NCI-H2227 treated with DMSO at 0.1 percent for 48 hours (cell line): ENCODE data around the gene CEACAM6.

Experiments used
- DNase-seq: peaks from one replicate; lab custom pipeline; 2025; lab: John Stamatoyannopoulos, UW

Gene CEACAM6

DNA sequence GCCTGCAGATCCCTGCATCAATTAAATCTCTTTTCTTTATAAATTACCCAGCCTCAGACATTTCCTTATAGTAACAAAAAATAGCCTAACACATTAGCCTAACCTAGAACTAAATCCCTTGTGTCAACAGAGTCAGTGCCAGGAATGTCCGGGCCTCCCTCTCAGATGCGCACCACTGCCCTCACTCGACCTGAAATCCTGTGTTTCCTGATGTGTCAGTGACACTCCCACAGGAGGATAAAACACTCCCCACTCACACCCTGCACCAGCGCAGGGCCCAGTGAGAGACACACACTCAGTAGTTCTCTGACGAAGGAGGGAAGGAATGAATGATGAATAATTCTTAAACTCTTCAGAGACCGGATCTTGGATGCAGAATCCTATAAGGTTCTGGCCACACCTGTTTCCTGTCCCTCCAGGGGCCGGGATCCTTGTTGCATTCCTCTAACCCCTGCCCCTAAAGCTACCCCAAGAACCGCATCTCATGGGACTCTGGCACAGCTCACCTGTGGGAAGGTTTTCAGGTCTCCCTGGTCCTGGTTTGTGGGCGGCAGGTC lies 44.2 kb downstream of the CEACAM6 start:
- no peak for DNase-seq

- DNase-seq = no peak
Measured at GRCh38 chr19:41801031-41801430, 45.7 kb downstream of the CEACAM6 start.

DNA sequence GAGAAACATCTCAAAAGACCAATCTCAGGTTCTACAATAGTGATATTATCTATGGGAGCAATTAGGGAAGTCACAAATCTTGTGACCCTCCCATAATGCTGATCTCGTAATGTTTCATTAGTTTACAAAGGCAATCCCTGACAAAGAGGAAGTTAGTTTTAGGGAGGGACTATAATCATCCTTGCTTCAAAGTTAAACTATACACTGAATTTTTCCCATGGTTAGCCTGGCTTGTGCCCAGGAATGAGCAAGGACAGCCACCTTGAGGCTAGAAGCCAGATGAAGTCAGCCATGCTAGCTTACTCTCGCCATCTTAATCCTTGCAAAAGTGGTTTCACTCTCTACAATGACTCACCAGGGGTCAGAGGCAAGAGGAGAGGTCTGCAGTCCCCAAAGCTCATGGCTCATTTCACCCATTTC lies 46.5 kb downstream of the CEACAM6 start:
- no peak for DNase-seq

DNA sequence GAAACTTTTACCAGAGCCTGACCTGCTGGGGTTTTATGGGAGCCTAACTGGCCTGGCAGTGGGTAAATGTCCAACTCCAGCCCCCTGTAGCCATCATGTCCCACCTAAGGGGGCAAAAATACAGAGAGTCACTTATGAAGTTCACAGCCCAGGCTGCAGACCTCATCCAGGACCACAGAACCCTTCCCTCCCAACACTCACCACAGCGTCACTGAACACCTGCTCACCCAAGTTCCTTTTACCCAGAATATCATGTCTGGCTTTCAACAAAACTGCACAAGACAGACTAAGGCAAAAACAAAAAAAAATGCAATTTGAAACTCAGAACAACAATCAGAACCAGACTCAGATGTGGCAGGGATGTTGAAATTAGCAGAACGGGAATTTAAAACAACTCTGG lies 47.4 kb downstream of the CEACAM6 start:
- DNase-seq = no peak

- no peak for DNase-seq
Measured at GRCh38 chr19:41804336-41804735, 49.0 kb downstream of the CEACAM6 start.

GRCh38 chr19:41807176-41807575 lies 51.8 kb downstream of the CEACAM6 start:
- DNase-seq = no peak

DNA sequence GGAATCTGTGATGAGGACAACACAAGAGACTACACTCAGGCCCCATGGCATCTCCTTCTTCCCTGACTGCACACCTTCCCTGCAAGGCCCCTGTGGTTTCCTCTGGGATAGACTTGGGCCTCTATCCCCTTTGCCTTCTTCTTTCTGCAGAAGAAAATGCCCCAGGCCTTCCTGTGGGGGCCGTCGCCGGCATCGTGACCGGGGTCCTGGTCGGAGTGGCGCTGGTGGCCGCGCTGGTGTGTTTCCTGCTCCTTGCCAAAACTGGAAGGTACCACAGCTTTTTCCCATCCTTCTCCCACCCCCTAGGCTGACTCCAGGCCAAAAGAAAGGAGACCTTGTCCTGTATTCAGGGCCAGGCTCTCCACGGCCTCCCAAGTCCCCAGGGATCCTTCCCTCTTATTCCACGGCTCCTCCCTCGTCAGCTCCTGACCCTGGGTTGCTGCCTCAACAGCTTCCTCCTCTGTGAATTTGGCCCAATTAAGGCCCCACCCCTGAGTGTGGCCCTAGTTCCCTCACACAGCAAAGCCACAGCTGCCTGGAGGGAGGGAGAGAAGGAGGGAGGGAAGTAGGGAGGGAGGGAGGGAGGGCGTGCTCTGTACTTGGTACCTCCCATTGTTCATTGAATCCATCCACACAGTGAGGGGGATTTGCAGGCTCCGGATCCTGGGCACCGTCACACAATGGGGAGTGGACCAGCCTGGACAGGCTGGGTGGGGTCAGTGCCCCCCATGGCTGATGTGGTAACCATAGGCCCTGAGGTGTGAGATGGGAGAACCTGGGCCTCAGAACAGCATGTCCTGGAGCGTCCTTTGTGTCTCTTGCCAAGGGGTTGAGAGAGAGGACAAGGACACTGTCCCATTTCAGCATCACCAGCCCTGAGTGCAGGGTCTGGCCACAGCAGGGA lies 53.6 kb downstream of the CEACAM6 start:
- DNase-seq = no peak

GRCh38 chr19:41810301-41810700 lies 55.0 kb downstream of the CEACAM6 start:
- DNase-seq = no peak

GRCh38 chr19:41811036-41811435 lies 55.7 kb downstream of the CEACAM6 start:
- DNase-seq = no peak

DNA sequence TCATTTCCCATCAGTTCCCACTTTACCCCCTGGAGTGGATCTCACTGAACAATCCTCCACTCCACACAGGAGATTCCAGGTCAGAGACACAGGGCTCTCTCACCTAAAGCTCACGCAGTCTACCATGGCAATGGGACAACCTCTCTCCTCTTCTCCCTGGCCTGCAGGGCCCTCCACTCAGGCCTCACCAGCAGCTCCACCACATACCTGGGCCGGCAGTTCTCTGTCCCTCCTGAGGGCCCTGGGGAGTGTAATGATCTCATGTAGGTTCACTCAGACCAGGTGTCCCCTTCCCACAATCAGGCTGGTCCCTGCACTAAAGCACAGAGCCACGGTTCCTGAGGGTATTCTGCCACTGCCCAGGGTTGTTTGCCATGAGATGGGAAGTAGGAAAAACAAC lies 56.7 kb downstream of the CEACAM6 start:
- no peak for DNase-seq

DNA sequence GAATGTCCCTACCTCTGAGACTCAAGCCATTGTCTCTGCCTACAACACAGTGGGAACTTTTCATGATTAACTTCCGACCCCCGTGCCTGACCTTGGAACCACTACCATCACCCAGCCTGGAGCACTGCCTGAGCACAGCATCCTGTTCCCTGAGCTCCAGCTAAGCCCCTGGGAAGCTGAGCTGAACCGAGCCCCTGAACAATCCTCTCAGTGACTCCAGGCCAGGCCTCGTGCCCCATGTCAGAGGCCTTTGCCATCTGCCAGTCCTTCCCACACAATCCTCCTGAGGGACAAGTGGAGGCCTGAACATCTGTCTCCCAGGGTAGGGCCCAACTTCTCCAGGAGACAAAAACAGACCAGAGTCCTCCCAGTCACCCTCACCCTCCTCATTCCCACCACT lies 58.6 kb downstream of the CEACAM6 start:
- DNase-seq = no peak

- DNase-seq = no peak
Measured at GRCh38 chr19:41815301-41815700, 60.0 kb downstream of the CEACAM6 start.

GRCh38 chr19:41816761-41817160 lies 61.4 kb downstream of the CEACAM6 start:
- no peak for DNase-seq

- peak; percentile 79 for DNase-seq
Measured at GRCh38 chr19:41821003-41821735, 65.8 kb downstream of the CEACAM6 start.
